Measurements from ENCODE around the gene ZNF287. TPM values are rescaled to one million over a fixed set of nuclear protein-coding genes. Genes with fewer than 3 reads are reported as not detected.
A peak's percentile ranks its signal among the peaks of the same experiment; 100 is the strongest.
"Not testable (repeated sequence)": the region's sequence is repeated elsewhere in the genome, so short reads cannot be mapped to it uniquely, and the experiment has no call there.

The ZNF287 gene
- total and polyA plus RNA-seq, 4 donors: 7.3 to 18.7 (median 14.3) TPM

DNA sequence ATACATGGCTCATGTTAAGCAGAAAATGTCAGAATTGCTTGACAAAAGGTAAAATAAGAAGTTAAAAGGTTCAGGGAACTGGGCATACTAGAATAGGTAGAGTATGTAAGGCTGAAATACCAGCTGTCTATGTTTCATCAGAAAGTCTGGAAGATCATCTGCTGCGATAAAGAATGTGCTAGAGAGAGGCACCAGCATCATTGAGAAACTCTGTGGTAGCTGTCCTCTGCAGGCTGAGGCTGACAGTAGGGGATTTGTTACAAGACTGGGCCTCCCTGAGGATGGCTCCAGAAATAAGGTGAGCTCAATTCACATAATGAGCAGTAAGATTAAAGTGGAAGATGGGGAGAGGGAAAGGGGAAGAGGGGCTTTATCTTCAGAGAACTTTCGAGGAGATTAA, 4.5 kb upstream of the ZNF287 start:
- Histone ChIP-seq H3K9me3 (ENCODE audit: control insufficient read depth, insufficient read depth, low read length) (no peaks in the 10 kb centered on the region), H3K27ac (ENCODE audit: low read depth, low read length) (no peak overlapping the region), H3K4me1 (ENCODE audit: control insufficient read depth, insufficient read depth, low read length) (peaks cover 6% of the 10 kb centered on the region), H3K4me3 (ENCODE audit: low read depth, low read length) (no peak overlapping the region), H3K27me3 (ENCODE audit: control insufficient read depth, insufficient read depth, low read length) (no peaks in the 10 kb centered on the region), H3K36me3 (ENCODE audit: control insufficient read depth, insufficient read depth, low read length) (no peaks in the 10 kb centered on the region)
- no peak for DNase-seq (ENCODE audit: low read depth in 4 of 6, low spot score in 6 of 6)
- WGBS (ENCODE audit: insufficient coverage): 58% methylated on average over 2 of the region's 2 CpGs

DNA sequence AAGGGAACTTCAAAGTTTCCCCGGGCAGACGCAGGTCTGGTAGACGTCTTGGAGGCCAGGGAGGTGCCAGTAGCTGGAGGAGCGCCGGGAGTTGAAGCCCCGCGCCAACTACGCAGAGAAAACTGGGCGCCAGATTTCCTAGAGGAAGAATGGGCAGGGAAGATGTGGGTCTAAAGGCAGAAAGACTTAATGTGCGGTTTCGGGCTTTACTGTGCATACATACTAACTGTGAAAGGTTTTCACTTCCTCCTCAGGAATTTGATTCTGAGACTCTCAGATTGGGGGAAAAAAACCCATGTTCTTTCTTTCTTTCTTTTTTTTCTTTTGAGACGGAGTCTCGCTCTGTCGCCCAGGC, 331 bp upstream of the ZNF287 start:
- Histone ChIP-seq H3K27ac (ENCODE audit: low read depth, low read length) (peak overlapping the region; percentile 65), H3K4me3 (ENCODE audit: low read depth, low read length) (peak overlapping the region; percentile 68), H3K4me1 (ENCODE audit: control insufficient read depth, insufficient read depth, low read length) (peaks cover 6% of the 10 kb centered on the region), H3K27me3 (ENCODE audit: control insufficient read depth, insufficient read depth, low read length) (no peaks in the 10 kb centered on the region), H3K36me3 (ENCODE audit: control insufficient read depth, insufficient read depth, low read length) (peaks cover 10% of the 10 kb centered on the region), H3K9me3 (ENCODE audit: control insufficient read depth, insufficient read depth, low read length) (no peaks in the 10 kb centered on the region)
- 20% methylated on average over 8 of the region's 14 CpGs for WGBS (ENCODE audit: insufficient coverage)
- no peak for DNase-seq (ENCODE audit: low read depth in 4 of 6, low spot score in 6 of 6)

DNA sequence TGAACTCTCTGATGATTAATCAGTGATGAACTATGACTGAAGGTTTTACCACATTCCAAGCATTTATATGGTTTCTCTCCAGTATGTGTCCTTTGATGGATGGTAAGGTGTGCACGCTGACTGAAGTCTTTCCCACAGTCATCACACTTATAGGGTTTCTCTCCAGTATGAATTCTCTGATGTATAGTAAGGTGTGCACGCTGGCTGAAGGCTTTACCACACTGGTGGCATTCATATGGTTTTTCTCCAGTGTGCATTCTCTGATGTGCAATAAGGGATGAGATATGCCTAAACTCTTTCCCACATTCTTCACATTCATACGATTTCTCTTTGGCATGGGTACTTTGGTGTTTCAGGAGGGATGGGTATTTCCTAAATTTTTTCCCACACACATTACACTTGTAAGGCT, 16.4 kb downstream of the ZNF287 start:
- H3K36me3 ChIP-seq (ENCODE audit: control insufficient read depth, insufficient read depth, low read length): peaks cover 25% of the 10 kb centered on the region
- no peak for DNase-seq (ENCODE audit: low read depth in 4 of 6, low spot score in 6 of 6)
- no peak overlapping the region for H3K27ac ChIP-seq (ENCODE audit: low read depth, low read length)
- no peaks in the 10 kb centered on the region for H3K4me1 ChIP-seq (ENCODE audit: control insufficient read depth, insufficient read depth, low read length)
- peaks cover 27% of the 10 kb centered on the region for H3K9me3 ChIP-seq (ENCODE audit: control insufficient read depth, insufficient read depth, low read length)
- no peaks in the 10 kb centered on the region for H3K27me3 ChIP-seq (ENCODE audit: control insufficient read depth, insufficient read depth, low read length)
- H3K4me3 ChIP-seq (ENCODE audit: low read depth, low read length): no peak overlapping the region
- no CpG with 5 or more reads among the region's 3 CpGs for WGBS (ENCODE audit: insufficient coverage)

DNA sequence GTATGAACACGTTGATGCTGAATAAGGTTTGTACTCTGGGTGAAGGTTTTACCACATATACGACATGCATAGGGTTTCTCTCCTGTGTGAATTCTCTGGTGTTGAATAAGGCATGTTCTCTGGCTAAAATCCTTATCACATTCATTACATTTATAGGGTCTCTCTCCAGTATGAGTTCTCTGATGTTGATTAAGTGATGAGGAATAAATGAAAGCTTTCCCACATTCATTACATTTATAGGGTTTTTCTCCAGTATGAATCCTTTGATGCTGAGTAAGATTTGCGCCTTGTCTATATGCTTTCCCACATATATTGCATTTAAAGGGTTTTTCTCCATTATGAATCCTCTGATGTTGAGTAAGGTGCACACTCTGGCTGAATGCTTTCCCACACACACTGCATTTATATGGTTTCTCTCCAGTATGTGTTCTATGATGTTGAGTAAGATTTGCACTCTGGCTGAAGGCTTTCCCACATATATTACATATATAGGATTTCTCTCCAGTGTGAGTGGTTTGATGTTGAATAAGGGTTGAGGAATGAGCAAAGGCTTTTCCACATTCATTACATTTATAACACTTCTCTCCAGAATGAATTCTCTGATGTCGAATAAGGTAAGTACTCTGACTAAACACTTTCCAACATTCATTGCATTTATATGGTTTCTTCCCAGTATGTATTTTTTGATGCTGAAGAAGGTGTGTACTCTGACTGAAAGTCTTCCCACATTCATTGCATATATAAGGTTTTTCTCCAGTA, 16.9 kb downstream of the ZNF287 start:
- Histone ChIP-seq H3K4me1 (ENCODE audit: control insufficient read depth, insufficient read depth, low read length) (no peaks in the 10 kb centered on the region), H3K27me3 (ENCODE audit: control insufficient read depth, insufficient read depth, low read length) (no peaks in the 10 kb centered on the region), H3K27ac (ENCODE audit: low read depth, low read length) (no peak overlapping the region), H3K9me3 (ENCODE audit: control insufficient read depth, insufficient read depth, low read length) (peaks cover 27% of the 10 kb centered on the region), H3K36me3 (ENCODE audit: control insufficient read depth, insufficient read depth, low read length) (peaks cover 23% of the 10 kb centered on the region), H3K4me3 (ENCODE audit: low read depth, low read length) (no peak overlapping the region)
- DNase-seq (ENCODE audit: low read depth in 4 of 6, low spot score in 6 of 6): no peak
- no CpG with 5 or more reads among the region's 4 CpGs for WGBS (ENCODE audit: insufficient coverage)

DNA sequence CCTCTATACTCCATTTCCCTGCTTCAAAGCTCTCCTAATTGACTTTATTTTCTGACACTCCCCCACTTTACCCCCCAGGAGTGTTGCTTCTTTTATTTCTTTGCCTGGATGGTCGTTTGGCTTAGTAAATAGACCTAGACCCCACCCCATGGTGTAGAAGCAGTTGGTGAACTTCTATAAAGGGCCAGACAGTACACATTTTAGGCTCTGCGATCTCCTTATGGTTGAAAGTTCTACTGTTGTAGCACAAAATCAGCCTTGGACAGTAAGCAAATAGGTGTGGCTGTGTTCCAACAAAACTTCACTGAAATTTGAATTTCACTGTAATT, 31.9 kb downstream of the ZNF287 start:
- no peak overlapping the region for H3K4me3 ChIP-seq (ENCODE audit: low read depth, low read length)
- 100% methylated on average over 1 of the region's 2 CpGs for WGBS (ENCODE audit: insufficient coverage)

DNA sequence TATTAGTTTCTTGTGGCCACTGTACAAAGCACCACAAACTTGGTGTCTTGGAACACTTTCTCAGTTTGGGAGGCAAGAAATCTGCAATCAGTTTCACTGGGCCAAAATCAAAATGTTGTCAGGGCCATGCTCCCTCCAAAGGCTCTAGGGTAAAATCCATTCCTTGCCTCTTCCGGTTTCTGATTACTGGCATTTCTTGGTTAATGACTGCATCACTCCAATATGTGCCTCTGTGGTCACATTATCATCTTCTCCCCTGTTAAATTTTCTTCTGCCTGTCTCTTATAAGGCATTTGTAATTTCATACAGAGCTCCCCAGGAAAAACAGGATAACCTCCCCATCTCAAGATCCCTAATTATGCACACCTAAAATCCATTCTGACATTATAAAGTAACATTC, 34.8 kb downstream of the ZNF287 start:
- H3K27me3 ChIP-seq (ENCODE audit: control insufficient read depth, insufficient read depth, low read length): peaks cover 2% of the 10 kb centered on the region
- no peak overlapping the region for H3K27ac ChIP-seq (ENCODE audit: low read depth, low read length)
- no peaks in the 10 kb centered on the region for H3K9me3 ChIP-seq (ENCODE audit: control insufficient read depth, insufficient read depth, low read length)
- H3K4me1 ChIP-seq (ENCODE audit: control insufficient read depth, insufficient read depth, low read length): peaks cover 9% of the 10 kb centered on the region
- no peak overlapping the region for H3K4me3 ChIP-seq (ENCODE audit: low read depth, low read length)
- 85% methylated on average over 1 of the region's 1 CpG for WGBS (ENCODE audit: insufficient coverage)
- peak in 1 of 6 donors; percentile 23 for DNase-seq (ENCODE audit: low read depth in 4 of 6, low spot score in 6 of 6)
- H3K36me3 ChIP-seq (ENCODE audit: control insufficient read depth, insufficient read depth, low read length): no peaks in the 10 kb centered on the region

More for the DNA sequence above, 31.9 kb downstream of the ZNF287 start:
- no peaks in the 10 kb centered on the region for H3K36me3 ChIP-seq (ENCODE audit: control insufficient read depth, insufficient read depth, low read length)
- H3K9me3 ChIP-seq (ENCODE audit: control insufficient read depth, insufficient read depth, low read length): no peaks in the 10 kb centered on the region
- no peak for DNase-seq (ENCODE audit: low read depth in 4 of 6, low spot score in 6 of 6)
- H3K27ac ChIP-seq (ENCODE audit: low read depth, low read length): peak overlapping the region; percentile 25
- H3K27me3 ChIP-seq (ENCODE audit: control insufficient read depth, insufficient read depth, low read length): no peaks in the 10 kb centered on the region
- H3K4me1 ChIP-seq (ENCODE audit: control insufficient read depth, insufficient read depth, low read length): peaks cover 9% of the 10 kb centered on the region

DNA sequence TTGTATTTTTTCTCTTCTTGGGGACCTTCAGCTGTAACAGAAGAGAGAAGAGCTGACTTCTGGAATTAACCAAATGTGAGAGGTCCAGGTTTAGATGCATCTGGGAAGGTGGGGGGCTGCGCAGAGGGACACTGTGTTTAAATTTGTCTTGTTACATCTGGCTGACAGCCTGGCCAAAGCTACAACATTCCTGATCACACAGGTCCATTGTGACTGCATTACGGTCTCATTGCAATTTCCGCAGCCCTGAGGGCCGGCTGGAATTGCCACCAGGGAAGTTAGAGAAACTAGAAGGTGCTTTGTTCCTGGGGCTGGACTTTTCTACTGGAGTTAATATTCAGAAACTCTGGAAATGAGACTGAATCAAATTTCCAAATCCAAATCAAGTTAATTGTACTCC, 39.1 kb downstream of the ZNF287 start:
- Histone ChIP-seq H3K9me3 (ENCODE audit: control insufficient read depth, insufficient read depth, low read length) (no peaks in the 10 kb centered on the region), H3K27ac (ENCODE audit: low read depth, low read length) (no peak overlapping the region), H3K36me3 (ENCODE audit: control insufficient read depth, insufficient read depth, low read length) (no peaks in the 10 kb centered on the region), H3K4me3 (ENCODE audit: low read depth, low read length) (no peak overlapping the region), H3K27me3 (ENCODE audit: control insufficient read depth, insufficient read depth, low read length) (peaks cover 6% of the 10 kb centered on the region), H3K4me1 (ENCODE audit: control insufficient read depth, insufficient read depth, low read length) (no peaks in the 10 kb centered on the region)
- no CpG with 5 or more reads among the region's 4 CpGs for WGBS (ENCODE audit: insufficient coverage)
- no peak for DNase-seq (ENCODE audit: low read depth in 4 of 6, low spot score in 6 of 6)

DNA sequence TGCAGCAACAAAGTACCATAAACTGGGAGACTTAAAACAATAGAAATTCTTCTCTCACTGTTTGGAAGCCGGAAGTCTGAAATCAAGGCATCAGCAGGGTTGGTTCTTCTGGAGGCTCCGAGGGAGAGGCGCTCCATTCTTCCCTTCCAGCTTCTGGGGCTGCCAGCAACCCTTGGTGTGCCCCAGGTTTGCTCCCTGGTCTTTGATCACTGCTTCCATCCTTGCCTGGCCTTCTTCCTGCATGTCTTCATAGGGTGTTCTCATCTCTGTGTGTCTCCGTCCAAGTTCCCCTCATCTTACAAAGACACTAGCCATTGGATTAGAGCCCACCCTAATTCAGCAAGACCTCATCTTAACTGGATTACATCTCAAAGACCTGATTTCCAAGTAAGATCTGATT, 41.7 kb downstream of the ZNF287 start:
- H3K4me3 ChIP-seq (ENCODE audit: low read depth, low read length): no peak overlapping the region
- H3K36me3 ChIP-seq (ENCODE audit: control insufficient read depth, insufficient read depth, low read length): no peaks in the 10 kb centered on the region
- H3K27ac ChIP-seq (ENCODE audit: low read depth, low read length): no peak overlapping the region
- H3K9me3 ChIP-seq (ENCODE audit: control insufficient read depth, insufficient read depth, low read length): no peaks in the 10 kb centered on the region
- peaks cover 6% of the 10 kb centered on the region for H3K27me3 ChIP-seq (ENCODE audit: control insufficient read depth, insufficient read depth, low read length)
- 84% methylated on average over 4 of the region's 4 CpGs for WGBS (ENCODE audit: insufficient coverage)
- DNase-seq (ENCODE audit: low read depth in 4 of 6, low spot score in 6 of 6): no peak
- no peaks in the 10 kb centered on the region for H3K4me1 ChIP-seq (ENCODE audit: control insufficient read depth, insufficient read depth, low read length)

DNA sequence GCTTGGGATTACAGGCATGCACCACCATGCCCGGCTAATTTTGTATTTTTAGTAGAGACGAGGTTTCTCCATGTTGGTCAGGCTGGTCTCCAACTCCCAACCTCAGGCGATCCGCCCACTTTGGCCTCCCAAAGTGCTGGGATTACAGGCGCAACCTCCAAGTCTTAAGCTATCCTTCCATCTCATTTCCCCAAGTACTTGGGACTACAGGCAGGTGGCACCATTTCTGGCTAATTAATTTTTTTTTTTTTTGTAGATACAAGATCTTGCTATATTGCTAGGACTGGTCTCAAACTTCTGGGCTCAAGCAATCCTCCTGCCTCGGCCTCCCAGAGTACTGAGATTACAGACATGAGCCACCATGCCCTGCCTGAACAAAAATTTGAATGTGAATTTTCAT, 43.4 kb downstream of the ZNF287 start:
- H3K4me1 ChIP-seq (ENCODE audit: control insufficient read depth, insufficient read depth, low read length); H3K27ac ChIP-seq (ENCODE audit: low read depth, low read length); DNase-seq (ENCODE audit: low read depth in 4 of 6, low spot score in 6 of 6); H3K4me3 ChIP-seq (ENCODE audit: low read depth, low read length); H3K9me3 ChIP-seq (ENCODE audit: control insufficient read depth, insufficient read depth, low read length); H3K36me3 ChIP-seq (ENCODE audit: control insufficient read depth, insufficient read depth, low read length); H3K27me3 ChIP-seq (ENCODE audit: control insufficient read depth, insufficient read depth, low read length): not testable (repeated sequence)
- 100% methylated on average over 5 of the region's 6 CpGs for WGBS (ENCODE audit: insufficient coverage)

DNA sequence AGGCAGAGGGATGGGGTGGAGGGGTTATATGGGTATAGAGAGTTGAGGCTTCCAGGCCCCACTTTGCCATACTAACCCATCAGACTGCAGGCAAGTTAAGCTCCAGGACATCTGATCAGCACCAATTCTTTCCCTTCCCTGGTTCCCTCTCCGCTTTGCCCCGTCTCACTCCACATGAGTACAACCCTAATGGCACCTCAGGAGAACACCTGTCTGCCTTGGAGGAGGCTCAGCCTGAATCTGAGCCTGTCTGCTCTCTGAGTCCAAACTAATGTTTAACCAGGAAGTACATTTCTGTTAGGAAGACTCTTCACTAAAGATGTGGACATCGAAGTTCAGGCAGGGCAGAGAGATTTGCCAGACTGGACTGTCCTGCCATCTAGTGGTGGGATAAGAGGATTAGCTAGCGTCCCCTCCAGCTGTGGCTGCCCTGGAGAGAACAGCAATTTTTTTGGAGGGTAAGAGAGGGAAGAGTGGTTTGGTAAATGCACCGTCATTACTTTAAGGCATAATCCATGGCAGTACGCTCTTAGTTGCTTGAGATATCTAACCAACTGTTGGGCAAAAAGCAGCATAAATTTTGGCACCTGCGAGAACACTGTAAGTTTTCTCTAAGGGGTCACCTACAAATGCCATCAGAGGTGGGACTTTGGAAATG, 47.8 kb downstream of the ZNF287 start:
- Histone ChIP-seq H3K4me1 (ENCODE audit: control insufficient read depth, insufficient read depth, low read length) (peaks cover 3% of the 10 kb centered on the region), H3K36me3 (ENCODE audit: control insufficient read depth, insufficient read depth, low read length) (no peaks in the 10 kb centered on the region), H3K27ac (ENCODE audit: low read depth, low read length) (no peak overlapping the region), H3K27me3 (ENCODE audit: control insufficient read depth, insufficient read depth, low read length) (no peaks in the 10 kb centered on the region), H3K9me3 (ENCODE audit: control insufficient read depth, insufficient read depth, low read length) (no peaks in the 10 kb centered on the region), H3K4me3 (ENCODE audit: low read depth, low read length) (no peak overlapping the region)
- DNase-seq (ENCODE audit: low read depth in 4 of 6, low spot score in 6 of 6): peak in 5 of 6 donors; percentile 51 to 93 (median 75)
- 29% methylated on average over 6 of the region's 7 CpGs for WGBS (ENCODE audit: insufficient coverage)
